Measurements from ENCODE around the gene MRM2.

Gene MRM2

GRCh38 chr7:2191016-2191415 lies 51.0 kb downstream of the MRM2 start:
- TF ChIP-seq CTCF (conservative IDR thresholded peaks at IDR 0.05) (no peak), ZFX (IDR thresholded peaks at IDR 0.05) (no peak)
- H3K27ac ChIP-seq: no peak overlapping the region

- TF ChIP-seq ZFX (IDR thresholded peaks at IDR 0.05): no peak
- no peak for TF ChIP-seq CTCF (conservative IDR thresholded peaks at IDR 0.05)
- H3K27ac ChIP-seq: no peak overlapping the region
Observed at GRCh38 chr7:2190531-2190930, 51.5 kb downstream of the MRM2 start.

GRCh38 chr7:2186166-2186565 lies 55.8 kb downstream of the MRM2 start:
- H3K27ac ChIP-seq: no peak overlapping the region
- no peak for TF ChIP-seq ZFX (IDR thresholded peaks at IDR 0.05)
- no peak for TF ChIP-seq CTCF (conservative IDR thresholded peaks at IDR 0.05)

GRCh38 chr7:2185715-2186114 lies 56.3 kb downstream of the MRM2 start:
- TF ChIP-seq CTCF (conservative IDR thresholded peaks at IDR 0.05) (no peak), ZFX (IDR thresholded peaks at IDR 0.05) (no peak)
- H3K27ac ChIP-seq: no peak overlapping the region

Data from C4-2B (cell line).